Loucy (cell line): ENCODE measurements around the gene PPP1R15A.

Experiments used
- CTCF ChIP-seq: fragments of 200-600 bp; sonication (generic); conservative IDR thresholded peaks from 2 replicates; pipeline ENCODE4 v1.5.1; 2014; ENCODE audit warnings: mild to moderate bottlenecking, antibody characterized with exemption, low read length
- EZH2phosphoT487 ChIP-seq: fragments of 200-600 bp; IDR thresholded peaks from 2 replicates; pipeline ENCODE4 v1.6.1; 2018; ENCODE audit warnings: antibody characterized with exemption, mild to moderate bottlenecking, moderate library complexity, borderline replicate concordance

- TF ChIP-seq CTCF (no peak), EZH2phosphoT487 (no peak)
Observed at GRCh38 chr19:48833977-48834376, 38.2 kb upstream of the PPP1R15A start.
